Stimulated activated CD4-positive, alpha-beta T cell treated with anti-CD3 and anti-CD28 coated beads, Interleukin-15, amount 100 ng/mL, for 1 hour (primary cell): ENCODE results near the gene NPAS3.

Source experiments
- DNase-seq, 2 donors: peaks; one replicate each; pipeline ENCODE4 v3.0.0-alpha.2; 2020; ENCODE audit warnings: low read depth in 1 of 2, low spot score in 1 of 2

NPAS3 gene

GRCh38 chr14:33430414-33431035, 491.8 kb downstream of the NPAS3 start:
- DNase-seq = no peak

GRCh38 chr14:33432407-33433023, 493.8 kb downstream of the NPAS3 start:
- no peak for DNase-seq

- DNase-seq = no peak
These were observed 494.7 kb downstream of the NPAS3 start for GRCh38 chr14:33433396-33433795.

GRCh38 chr14:33435911-33436689, 497.4 kb downstream of the NPAS3 start:
- no peak for DNase-seq

- no peak for DNase-seq
These were observed 503.0 kb downstream of the NPAS3 start for GRCh38 chr14:33441633-33442032.

- DNase-seq = no peak
These were observed 505.5 kb downstream of the NPAS3 start for GRCh38 chr14:33444136-33444535.

- no peak for DNase-seq
These were observed 510.6 kb downstream of the NPAS3 start for GRCh38 chr14:33449268-33449667.

GRCh38 chr14:33449703-33450395, 511.2 kb downstream of the NPAS3 start:
- DNase-seq = no peak

- no peak for DNase-seq
These were observed 511.7 kb downstream of the NPAS3 start for GRCh38 chr14:33450416-33450815.

- no peak for DNase-seq
These were observed 512.5 kb downstream of the NPAS3 start for GRCh38 chr14:33451211-33451610.

- DNase-seq = no peak
These were observed 514.3 kb downstream of the NPAS3 start for GRCh38 chr14:33452995-33453394.

- DNase-seq = no peak
These were observed 515.4 kb downstream of the NPAS3 start for GRCh38 chr14:33454022-33454595.

- DNase-seq = no peak
These were observed 516.0 kb downstream of the NPAS3 start for GRCh38 chr14:33454707-33455106.

GRCh38 chr14:33455654-33456345, 517.1 kb downstream of the NPAS3 start:
- DNase-seq = no peak

GRCh38 chr14:33457021-33457420, 518.3 kb downstream of the NPAS3 start:
- DNase-seq = no peak

- DNase-seq = no peak
These were observed 518.9 kb downstream of the NPAS3 start for GRCh38 chr14:33457617-33458016.

- DNase-seq = no peak
These were observed 521.5 kb downstream of the NPAS3 start for GRCh38 chr14:33460164-33460563.

- DNase-seq = no peak
These were observed 522.4 kb downstream of the NPAS3 start for GRCh38 chr14:33461036-33461435.

GRCh38 chr14:33463731-33464130, 525.1 kb downstream of the NPAS3 start:
- no peak for DNase-seq

- no peak for DNase-seq
These were observed 525.7 kb downstream of the NPAS3 start for GRCh38 chr14:33464254-33464962.
